WI38 (cell line): ENCODE results near the gene BSG.
A peak's percentile ranks its signal among the peaks of the same experiment; 100 is the strongest.

ENCODE experiments used
- H3K4me3 ChIP-seq: 2 replicates; pipeline ENCODE4 v1.5.1; 2011; ENCODE audit warnings: low read depth, mild to moderate bottlenecking, control low read depth, low read length
- CTCF ChIP-seq: IDR thresholded peaks from 2 replicates; pipeline ENCODE4 v1.5.1; 2012; ENCODE audit warnings: low read depth, mild to moderate bottlenecking, control low read depth, low read length

The BSG gene

GRCh38 chr19:632579-633067 lies 60.2 kb downstream of the BSG start:
- peak overlapping the region; percentile 83 for H3K4me3 ChIP-seq
- TF ChIP-seq CTCF: no peak
